Naive thymus-derived CD8-positive, alpha-beta T cell (primary cell): ENCODE results near the gene ARID5B. TPM values are rescaled to one million over a fixed set of nuclear protein-coding genes. Genes with fewer than 3 reads are reported as not detected.

Source experiments
- ATAC-seq, 2 donors: fragments of 150-1000 bp; cut with Tn5 transposase in 1 of 2; sonication (Bioruptor Pico), chemical (Tn5 transposase) in 1 of 2; 1 replicate in 1 of 2; 2 replicates in 1 of 2; pipeline ENCODE4 v1.10.0; 2021; ENCODE audit warnings: mild to moderate bottlenecking in 2 of 2, moderate library complexity in 2 of 2
- POLR2A ChIA-PET: fragments of 350-600 bp; sonication (Branson Sonifier 250); formaldehyde crosslinking; loops from one replicate; lab custom pipeline; 2021; ENCODE audit warnings: antibody characterized with exemption; lab: Charles Lee
- DNase-seq, 10 donors: peaks; one replicate each; pipeline versions ENCODE4 v3.0.0 to v3.0.0-alpha.2; 2020 to 2022
- H3K27ac Mint-ChIP-seq, 10 donors: one replicate each; pipeline ENCODE4 v1.8.0; 2020 to 2022; ENCODE audit warnings: mild to moderate bottlenecking in 10 of 10, mixed read lengths in 10 of 10, moderate library complexity in 4 of 10, inconsistent platforms in 1 of 10
- H3K27me3 Mint-ChIP-seq, 5 donors: one replicate each; pipeline ENCODE4 v1.8.0; 2021 to 2022; ENCODE audit warnings: mixed read lengths in 5 of 5
- H3K36me3 Mint-ChIP-seq, 3 donors: one replicate each; pipeline ENCODE4 v1.8.0; 2020 to 2022; ENCODE audit warnings: mixed read lengths in 3 of 3, mild to moderate bottlenecking in 2 of 3, inconsistent platforms in 1 of 3
- H3K4me1 Mint-ChIP-seq, 4 donors: one replicate each; pipeline ENCODE4 v1.8.0; 2021 to 2022; ENCODE audit warnings: mixed read lengths in 4 of 4
- H3K4me3 Mint-ChIP-seq, 10 donors: one replicate each; pipeline ENCODE4 v1.8.0; 2020 to 2022; ENCODE audit warnings: mild to moderate bottlenecking in 10 of 10, mixed read lengths in 10 of 10, moderate library complexity in 6 of 10, inconsistent platforms in 1 of 10
- H3K9me3 Mint-ChIP-seq, 9 donors: one replicate each; pipeline ENCODE4 v1.8.0; 2020 to 2022; ENCODE audit warnings: mixed read lengths in 9 of 9, mild to moderate bottlenecking in 3 of 9, inconsistent platforms in 1 of 9, moderate library complexity in 1 of 9
- polyA plus RNA-seq, 3 donors: library from polyadenylated mRNA; unstranded; fragments of 300-500 nt; fragmentation: Illumina TruSeq; gene quantifications; one replicate each; pipeline ENCODE4 v1.2.3, GENCODE V29; 2021
- total RNA-seq, 8 experiments: library from RNA in 2 of 8; stranded (reverse) in 2 of 8; gene quantifications; one replicate each; pipeline ENCODE4 v1.2.3 and lab custom pipeline; 2021 to 2026

The ARID5B gene
- total and polyA plus RNA-seq, 5 experiments from 2014 or later = 9.6 to 22.5 (median 12.6) TPM

GRCh38 chr10:62050893-62051433 lies 149.5 kb downstream of the ARID5B start:
- Mint-ChIP-seq H3K4me1 (peaks cover 17 to 100% (median 70%) of the 10 kb centered on the region in 4 donors), H3K36me3 (peaks cover 6 to 43% (median 38%) of the 10 kb centered on the region in 3 donors), H3K27ac (peak overlapping the region in 7 of 10 donors; percentile 38 to 97 (median 73)), H3K27me3 (no peaks in the 10 kb centered on the region), H3K9me3 (no peaks in the 10 kb centered on the region), H3K4me3 (peak overlapping the region in 7 of 10 donors; percentile 5 to 84 (median 53))
- DNase-seq (peak in 4 of 10 donors; percentile 14 to 52 (median 25)), ATAC-seq (peak; percentile 62 to 66)
- POLR2A ChIA-PET = no interaction called here

- Mint-ChIP-seq H3K27ac (peak overlapping the region in 1 of 10 donors; percentile 27), H3K4me3 (peak overlapping the region in 1 of 10 donors; percentile 25), H3K27me3 (no peaks in the 10 kb centered on the region), H3K36me3 (peaks cover 6 to 52% (median 48%) of the 10 kb centered on the region in 3 donors), H3K4me1 (peaks cover 11 to 98% (median 57%) of the 10 kb centered on the region in 4 donors), H3K9me3 (no peaks in the 10 kb centered on the region)
- no peak for DNase-seq
- POLR2A ChIA-PET = no interaction called here
- no peak for ATAC-seq
These were observed 150.8 kb downstream of the ARID5B start for GRCh38 chr10:62052276-62052675.

- peaks cover 12 to 60% (median 58%) of the 10 kb centered on the region in 3 donors for H3K36me3 Mint-ChIP-seq
- no peaks in the 10 kb centered on the region for H3K9me3 Mint-ChIP-seq
- DNase-seq = no peak
- H3K27ac Mint-ChIP-seq = peak overlapping the region in 1 of 10 donors; percentile 50
- POLR2A ChIA-PET = interaction anchor here (0.6 kb wide), 1 partner anchor 28 kb away, joined by 5 read pairs; no protein-coding TSS in a partner anchor
- H3K27me3 Mint-ChIP-seq = no peaks in the 10 kb centered on the region
- ATAC-seq = no peak
- H3K4me3 Mint-ChIP-seq = peak overlapping the region in 2 of 10 donors; percentile 22 to 29
- peaks cover 4 to 94% (median 42%) of the 10 kb centered on the region in 4 donors for H3K4me1 Mint-ChIP-seq
These were observed 152.4 kb downstream of the ARID5B start for GRCh38 chr10:62053860-62054259.

GRCh38 chr10:62054408-62054807 lies 152.9 kb downstream of the ARID5B start:
- H3K27me3 Mint-ChIP-seq = no peaks in the 10 kb centered on the region
- ATAC-seq = no peak
- no peaks in the 10 kb centered on the region for H3K9me3 Mint-ChIP-seq
- H3K27ac Mint-ChIP-seq = peak overlapping the region in 2 of 10 donors; percentile 50 to 69
- H3K4me1 Mint-ChIP-seq = peaks cover 4 to 94% (median 36%) of the 10 kb centered on the region in 4 donors
- DNase-seq = no peak
- peak overlapping the region in 2 of 10 donors; percentile 40 to 64 for H3K4me3 Mint-ChIP-seq
- peaks cover 12 to 64% (median 63%) of the 10 kb centered on the region in 3 donors for H3K36me3 Mint-ChIP-seq
- POLR2A ChIA-PET = no interaction called here

- H3K27ac Mint-ChIP-seq = peak overlapping the region in 2 of 10 donors; percentile 50 to 69
- H3K9me3 Mint-ChIP-seq = no peaks in the 10 kb centered on the region
- POLR2A ChIA-PET = no interaction called here
These were observed 153.3 kb downstream of the ARID5B start for GRCh38 chr10:62054830-62055229.

GRCh38 chr10:62056219-62056618 lies 154.7 kb downstream of the ARID5B start:
- Mint-ChIP-seq H3K36me3 (peaks cover 17 to 71% (median 68%) of the 10 kb centered on the region in 3 donors), H3K4me1 (peaks cover 7 to 88% (median 21%) of the 10 kb centered on the region in 4 donors), H3K27ac (peak overlapping the region in 2 of 10 donors; percentile 6 to 56), H3K9me3 (peaks cover 0 to 4% (median 0%) of the 10 kb centered on the region in 9 donors), H3K27me3 (no peaks in the 10 kb centered on the region), H3K4me3 (no peak overlapping the region)
- POLR2A ChIA-PET = no interaction called here
- ATAC-seq (no peak), DNase-seq (no peak)

More at GRCh38 chr10:62054830-62055229, 153.3 kb downstream of the ARID5B start:
- Mint-ChIP-seq H3K4me3 (peak overlapping the region in 2 of 10 donors; percentile 40 to 64), H3K4me1 (peaks cover 4 to 94% (median 32%) of the 10 kb centered on the region in 4 donors), H3K36me3 (peaks cover 12 to 67% (median 67%) of the 10 kb centered on the region in 3 donors), H3K27me3 (no peaks in the 10 kb centered on the region)
- no peak for ATAC-seq
- DNase-seq = no peak

GRCh38 chr10:62056698-62057097 lies 155.2 kb downstream of the ARID5B start:
- H3K4me3 Mint-ChIP-seq = no peak overlapping the region
- peaks cover 18 to 68% (median 65%) of the 10 kb centered on the region in 3 donors for H3K36me3 Mint-ChIP-seq
- no peak for DNase-seq
- H3K9me3 Mint-ChIP-seq = peaks cover 0 to 4% (median 0%) of the 10 kb centered on the region in 9 donors
- ATAC-seq = no peak
- POLR2A ChIA-PET = no interaction called here
- peak overlapping the region in 1 of 10 donors; percentile 69 for H3K27ac Mint-ChIP-seq
- no peaks in the 10 kb centered on the region for H3K27me3 Mint-ChIP-seq
- peaks cover 7 to 85% (median 22%) of the 10 kb centered on the region in 4 donors for H3K4me1 Mint-ChIP-seq

- H3K36me3 Mint-ChIP-seq = peaks cover 21 to 63% (median 62%) of the 10 kb centered on the region in 3 donors
- no peak overlapping the region for H3K4me3 Mint-ChIP-seq
- peaks cover 7 to 85% (median 23%) of the 10 kb centered on the region in 4 donors for H3K4me1 Mint-ChIP-seq
- H3K27ac Mint-ChIP-seq = no peak overlapping the region
- POLR2A ChIA-PET = no interaction called here
- no peaks in the 10 kb centered on the region for H3K27me3 Mint-ChIP-seq
- no peak for DNase-seq
- no peak for ATAC-seq
- peaks cover 0 to 4% (median 0%) of the 10 kb centered on the region in 9 donors for H3K9me3 Mint-ChIP-seq
These were observed 155.9 kb downstream of the ARID5B start for GRCh38 chr10:62057359-62057758.

- Mint-ChIP-seq H3K27me3 (no peaks in the 10 kb centered on the region), H3K36me3 (peaks cover 16 to 61% (median 58%) of the 10 kb centered on the region in 3 donors), H3K4me1 (peaks cover 7 to 85% (median 19%) of the 10 kb centered on the region in 4 donors), H3K9me3 (peaks cover 0 to 4% (median 0%) of the 10 kb centered on the region in 9 donors), H3K27ac (no peak overlapping the region), H3K4me3 (no peak overlapping the region)
- no peak for ATAC-seq
- DNase-seq = no peak
- POLR2A ChIA-PET = no interaction called here
These were observed 156.4 kb downstream of the ARID5B start for GRCh38 chr10:62057850-62058249.

- H3K4me3 Mint-ChIP-seq = no peak overlapping the region
- DNase-seq (no peak), ATAC-seq (no peak)
- H3K4me1 Mint-ChIP-seq = peaks cover 4 to 85% (median 13%) of the 10 kb centered on the region in 4 donors
- H3K27me3 Mint-ChIP-seq = no peaks in the 10 kb centered on the region
- H3K27ac Mint-ChIP-seq = no peak overlapping the region
- POLR2A ChIA-PET = no interaction called here
- H3K36me3 Mint-ChIP-seq = peaks cover 16 to 56% (median 55%) of the 10 kb centered on the region in 3 donors
- H3K9me3 Mint-ChIP-seq = peaks cover 0 to 4% (median 0%) of the 10 kb centered on the region in 9 donors
These were observed 157.0 kb downstream of the ARID5B start for GRCh38 chr10:62058476-62058875.

GRCh38 chr10:62058896-62059216 lies 157.4 kb downstream of the ARID5B start:
- Mint-ChIP-seq H3K36me3 (peaks cover 16 to 59% (median 54%) of the 10 kb centered on the region in 3 donors), H3K27ac (peak overlapping the region in 1 of 10 donors; percentile 43), H3K9me3 (peaks cover 0 to 4% (median 0%) of the 10 kb centered on the region in 9 donors), H3K4me1 (peaks cover 2 to 85% (median 10%) of the 10 kb centered on the region in 4 donors), H3K4me3 (no peak overlapping the region), H3K27me3 (no peaks in the 10 kb centered on the region)
- POLR2A ChIA-PET = no interaction called here
- ATAC-seq (no peak), DNase-seq (no peak)

- no peak for DNase-seq
- peak overlapping the region in 1 of 10 donors; percentile 43 for H3K27ac Mint-ChIP-seq
- no peaks in the 10 kb centered on the region for H3K27me3 Mint-ChIP-seq
- H3K4me3 Mint-ChIP-seq = no peak overlapping the region
- ATAC-seq = no peak
- peaks cover 0 to 4% (median 0%) of the 10 kb centered on the region in 9 donors for H3K9me3 Mint-ChIP-seq
- POLR2A ChIA-PET = no interaction called here
- peaks cover 16 to 59% (median 55%) of the 10 kb centered on the region in 3 donors for H3K36me3 Mint-ChIP-seq
- peaks cover 0 to 79% (median 8%) of the 10 kb centered on the region in 4 donors for H3K4me1 Mint-ChIP-seq
These were observed 157.9 kb downstream of the ARID5B start for GRCh38 chr10:62059217-62059920.

- DNase-seq = no peak
- no peaks in the 10 kb centered on the region for H3K27me3 Mint-ChIP-seq
- POLR2A ChIA-PET = no interaction called here
- peaks cover 0 to 4% (median 0%) of the 10 kb centered on the region in 9 donors for H3K9me3 Mint-ChIP-seq
- peak overlapping the region in 2 of 10 donors; percentile 16 to 18 for H3K27ac Mint-ChIP-seq
- H3K4me3 Mint-ChIP-seq = peak overlapping the region in 1 of 10 donors; percentile 17
- peaks cover 16 to 50% (median 45%) of the 10 kb centered on the region in 3 donors for H3K36me3 Mint-ChIP-seq
- peaks cover 0 to 60% (median 6%) of the 10 kb centered on the region in 4 donors for H3K4me1 Mint-ChIP-seq
- no peak for ATAC-seq
These were observed 160.5 kb downstream of the ARID5B start for GRCh38 chr10:62062028-62062427.
